GM18517 (cell line): ENCODE data around the gene FAM171A2.
"Not testable (repeated sequence)": the region's sequence is repeated elsewhere in the genome, so short reads cannot be mapped to it uniquely, and the experiment has no call there.

Source experiments
- ATAC-seq: cut with Tn5 transposase; IDR thresholded peaks from one replicate; pipeline ENCODE4 v1.9.1; 2021; ENCODE audit warnings: mild to moderate bottlenecking, moderate library complexity; ENCODE audit not compliant: unreplicated experiment

FAM171A2 gene

GRCh38 chr17:44363613-44364159, at the start of gene FAM171A2:
FAM171A2 (minus strand) TSS chr17:44363853; CDS start chr17:44363714, 139 bp downstream.
- ATAC-seq: no peak

GRCh38 chr17:44409309-44410028, 45.8 kb upstream of the FAM171A2 start:
- no peak for ATAC-seq

GRCh38 chr17:44408786-44409185, 45.1 kb upstream of the FAM171A2 start:
- no peak for ATAC-seq

- peak; percentile 67 for ATAC-seq
These were observed 39.0 kb upstream of the FAM171A2 start for GRCh38 chr17:44402564-44403172.

GRCh38 chr17:44400226-44400847, 36.7 kb upstream of the FAM171A2 start:
- ATAC-seq: no peak

GRCh38 chr17:44398692-44399691, 35.3 kb upstream of the FAM171A2 start:
- ATAC-seq: no peak

- ATAC-seq: no peak
These were observed 34.1 kb upstream of the FAM171A2 start for GRCh38 chr17:44397479-44398440.

- no peak for ATAC-seq
These were observed 33.3 kb upstream of the FAM171A2 start for GRCh38 chr17:44396946-44397345.

- ATAC-seq: no peak
These were observed 31.2 kb upstream of the FAM171A2 start for GRCh38 chr17:44394833-44395232.

GRCh38 chr17:44394112-44394511, 30.5 kb upstream of the FAM171A2 start:
- not testable (repeated sequence) for ATAC-seq

- no peak for ATAC-seq
These were observed 26.7 kb upstream of the FAM171A2 start for GRCh38 chr17:44390250-44390870.

- no peak for ATAC-seq
These were observed 26.1 kb upstream of the FAM171A2 start for GRCh38 chr17:44389723-44390202.

GRCh38 chr17:44389281-44389680, 25.6 kb upstream of the FAM171A2 start, which contains the start of gene ITGA2B:
ITGA2B (minus strand) TSS chr17:44389649; CDS start chr17:44389473, 176 bp downstream.
- no peak for ATAC-seq

GRCh38 chr17:44387804-44388203, 24.2 kb upstream of the FAM171A2 start:
- no peak for ATAC-seq

GRCh38 chr17:44386182-44386525, 22.5 kb upstream of the FAM171A2 start:
- no peak for ATAC-seq

- ATAC-seq: no peak
These were observed 21.9 kb upstream of the FAM171A2 start for GRCh38 chr17:44385287-44386181.

- ATAC-seq: no peak
These were observed 21.2 kb upstream of the FAM171A2 start for GRCh38 chr17:44384823-44385286.
